HEK293 (cell line): ENCODE data around the gene CFAP410.
"Not testable (repeated sequence)": the region's sequence is repeated elsewhere in the genome, so short reads cannot be mapped to it uniquely, and the experiment has no call there.

Experiments used
- CTCF ChIA-PET: fragments of 350-600 bp; formaldehyde crosslinking; extraction: SDS; loops from one replicate; lab custom pipeline; 2021; ENCODE audit warnings: antibody characterized with exemption; lab: Yijun Ruan, JAX
- POLR2A ChIA-PET: fragments of 300-600 bp; formaldehyde crosslinking; extraction: SDS; loops from one replicate; lab custom pipeline; 2020; ENCODE audit warnings: antibody characterized with exemption, inconsistent platforms; lab: Yijun Ruan, JAX
- H3K27ac ChIP-seq: fragments of 200-500 bp; sonication (Bioruptor generic); 2 replicates; pipeline ENCODE4 v1.5.1; 2014; ENCODE audit warnings: low read depth, low read length, control low read depth, inconsistent platforms; ENCODE audit errors: extremely low read depth
- H3K36me3 ChIP-seq, 2 experiments: fragments of 200-500 bp in 1 of 2; sonication (Bioruptor generic) in 1 of 2; 1 replicate in 1 of 2; 2 replicates in 1 of 2; pipeline ENCODE4 v1.5.1; 2014 to 2017; ENCODE audit warnings: inconsistent platforms in 2 of 2, low read length in 2 of 2; ENCODE audit not compliant: control insufficient read depth in 2 of 2, insufficient read depth in 1 of 2
- H3K4me1 ChIP-seq: fragments of 200-500 bp; sonication (Bioruptor generic); 2 replicates; pipeline ENCODE4 v1.5.1; 2014; ENCODE audit warnings: mild to moderate bottlenecking, low read length, inconsistent platforms; ENCODE audit not compliant: control insufficient read depth, insufficient read depth
- H3K4me3 ChIP-seq: 2 replicates; pipeline ENCODE4 v1.5.1; 2011; ENCODE audit warnings: low read depth, mild to moderate bottlenecking, control low read depth, low read length, moderate library complexity
- H3K9me3 ChIP-seq: fragments of 200-500 bp; sonication (Bioruptor generic); 2 replicates; pipeline ENCODE4 v1.5.1; 2014; ENCODE audit warnings: low read depth, low read length, inconsistent platforms; ENCODE audit not compliant: control insufficient read depth, insufficient read depth
- AEBP2 ChIP-seq: fragments of 450-650 bp; formaldehyde crosslinking; IDR thresholded peaks from 2 replicates; pipeline ENCODE4 v1.5.1; 2016; ENCODE audit warnings: missing biosample characterization, missing genetic modification characterization, borderline replicate concordance
- MEIS1 ChIP-seq: sonication (generic); formaldehyde crosslinking; IDR thresholded peaks from 2 replicates; pipeline ENCODE4 v1.8.1; 2022; ENCODE audit warnings: missing genetic modification reagents, mild to moderate bottlenecking, borderline replicate concordance
- MYNN ChIP-seq: fragments of 450-650 bp; formaldehyde crosslinking; IDR thresholded peaks from 2 replicates; pipeline ENCODE4 v1.5.1; 2016; ENCODE audit warnings: missing biosample characterization, missing genetic modification characterization, borderline replicate concordance
- PRDM2 ChIP-seq: fragments of 450-650 bp; formaldehyde crosslinking; IDR thresholded peaks from 2 replicates; pipeline ENCODE4 v1.5.1; 2016; ENCODE audit warnings: missing biosample characterization, missing genetic modification characterization, borderline replicate concordance
- PRDM4 ChIP-seq: fragments of 450-650 bp; formaldehyde crosslinking; IDR thresholded peaks from 2 replicates; pipeline ENCODE4 v1.5.1; 2017; ENCODE audit warnings: missing biosample characterization, missing genetic modification characterization
- SCRT1 ChIP-seq: fragments of 450-650 bp; formaldehyde crosslinking; IDR thresholded peaks from 2 replicates; pipeline ENCODE4 v1.5.1; 2016; ENCODE audit warnings: missing biosample characterization, missing genetic modification characterization, borderline replicate concordance
- ZBTB17 ChIP-seq: fragments of 450-650 bp; formaldehyde crosslinking; IDR thresholded peaks from 2 replicates; pipeline ENCODE4 v1.5.1; 2016; ENCODE audit warnings: missing biosample characterization, missing genetic modification characterization
- ZBTB7A ChIP-seq: fragments of 450-650 bp; formaldehyde crosslinking; IDR thresholded peaks from 2 replicates; pipeline ENCODE4 v1.5.1; 2016; ENCODE audit warnings: low read depth, missing biosample characterization, missing genetic modification characterization
- ZBTB8A ChIP-seq: fragments of 450-650 bp; formaldehyde crosslinking; IDR thresholded peaks from 2 replicates; pipeline ENCODE4 v1.5.1; 2016; ENCODE audit warnings: missing biosample characterization, missing genetic modification characterization
- ZNF121 ChIP-seq: fragments of 450-650 bp; formaldehyde crosslinking; IDR thresholded peaks from 2 replicates; pipeline ENCODE4 v1.5.1; 2016; ENCODE audit warnings: missing biosample characterization, missing genetic modification characterization
- ZNF239 ChIP-seq: fragments of 450-650 bp; formaldehyde crosslinking; IDR thresholded peaks from 2 replicates; pipeline ENCODE4 v1.5.1; 2016; ENCODE audit warnings: missing biosample characterization, missing genetic modification characterization
- ZNF341 ChIP-seq: fragments of 450-650 bp; formaldehyde crosslinking; IDR thresholded peaks from 2 replicates; pipeline ENCODE4; 2016; ENCODE audit warnings: low read depth, missing biosample characterization, missing genetic modification characterization
- ZNF354C ChIP-seq: fragments of 450-650 bp; formaldehyde crosslinking; IDR thresholded peaks from 2 replicates; pipeline ENCODE4 v1.5.1; 2016; ENCODE audit warnings: missing biosample characterization, missing genetic modification characterization, low read depth, borderline replicate concordance
- ZNF37A ChIP-seq: fragments of 450-650 bp; IDR thresholded peaks from 2 replicates; pipeline ENCODE4 v1.5.1; 2018; ENCODE audit warnings: missing biosample characterization, missing genetic modification characterization
- ZNF501 ChIP-seq: fragments of 450-650 bp; formaldehyde crosslinking; IDR thresholded peaks from 2 replicates; pipeline ENCODE4 v1.5.1; 2016; ENCODE audit warnings: missing biosample characterization, missing genetic modification characterization
- ZNF521 ChIP-seq: fragments of 450-650 bp; formaldehyde crosslinking; IDR thresholded peaks from 2 replicates; pipeline ENCODE4 v1.5.1; 2017; ENCODE audit warnings: missing biosample characterization, mild to moderate bottlenecking, missing genetic modification characterization
- ZNF560 ChIP-seq: fragments of 450-650 bp; formaldehyde crosslinking; IDR thresholded peaks from 2 replicates; pipeline ENCODE4 v1.5.1; 2017; ENCODE audit warnings: missing biosample characterization, missing genetic modification characterization, borderline replicate concordance
- ZNF571 ChIP-seq: fragments of 450-650 bp; formaldehyde crosslinking; IDR thresholded peaks from 2 replicates; pipeline ENCODE4 v1.5.0; 2017; ENCODE audit warnings: missing biosample characterization, missing genetic modification characterization
- ZNF600 ChIP-seq: fragments of 450-650 bp; formaldehyde crosslinking; IDR thresholded peaks from 2 replicates; pipeline ENCODE4 v1.5.1; 2016; ENCODE audit warnings: missing biosample characterization, missing genetic modification characterization
- ZNF639 ChIP-seq: fragments of 450-650 bp; formaldehyde crosslinking; IDR thresholded peaks from 2 replicates; pipeline ENCODE4 v1.5.1; 2016; ENCODE audit warnings: missing biosample characterization, missing genetic modification characterization
- ZNF677 ChIP-seq: fragments of 450-650 bp; IDR thresholded peaks from 2 replicates; pipeline ENCODE4 v1.5.0; 2018; ENCODE audit warnings: missing biosample characterization, mild to moderate bottlenecking, missing genetic modification characterization, moderate library complexity
- ZNF707 ChIP-seq: fragments of 450-650 bp; formaldehyde crosslinking; IDR thresholded peaks from 2 replicates; pipeline ENCODE4 v1.5.1; 2016; ENCODE audit warnings: missing biosample characterization, missing genetic modification characterization

The CFAP410 gene

GRCh38 chr21:44302573-44303401 lies 36.4 kb downstream of the CFAP410 start:
- H3K9me3 ChIP-seq, H3K4me1 ChIP-seq, H3K27ac ChIP-seq, H3K4me3 ChIP-seq: not testable (repeated sequence)
- POLR2A ChIA-PET, result interaction anchor here (1.0 kb wide), 1 partner anchor 31 kb away, joined by 3 read pairs; no protein-coding TSS in a partner anchor
- peaks cover 0 to 14% of the 10 kb centered on the region in 2 experiments; a peak in 1 of 3 replicates for H3K36me3 ChIP-seq
- CTCF ChIA-PET, result interaction anchor here (0.6 to 3.0 kb wide), 4 partner anchors 12 to 187 kb away, joined by 3 to 9 read pairs (median 4); no protein-coding TSS in a partner anchor
- TF ChIP-seq ZNF600 (0 out of 2 replicates have a peak, but pooled peaks have one; percentile 12), ZNF121 (0 out of 2 replicates have a peak, but pooled peaks have one; percentile 34)

GRCh38 chr21:44301961-44302406 lies 37.2 kb downstream of the CFAP410 start:
- ChIA-PET POLR2A (no interaction called here), CTCF (interaction anchor here (1.0 kb wide), 1 partner anchor 181 kb away, joined by 3 read pairs; no protein-coding TSS in a partner anchor)
- Histone ChIP-seq H3K27ac (no peak overlapping the region), H3K9me3 (no peaks in the 10 kb centered on the region), H3K4me3 (no peak overlapping the region), H3K4me1 (peaks cover 8% of the 10 kb centered on the region; the same call in 1 of the 2 replicates), H3K36me3 (peaks cover 0 to 6% of the 10 kb centered on the region in 2 experiments; a peak in 1 of 3 replicates)
- TF ChIP-seq ZNF707 (no peak), ZNF501 (tag by site-specific recombination) (no peak), ZNF341 (no peak), ZNF677 (tag by site-specific recombination) (no peak), ZBTB7A (tag by site-specific recombination) (no peak), ZBTB8A (tag by site-specific recombination) (no peak), ZNF354C (no peak), ZNF639 (no peak), SCRT1 (no peak), MYNN (tag by site-specific recombination) (no peak), AEBP2 (no peak), ZNF571 (tag by site-specific recombination) (no peak), ZNF239 (tag by site-specific recombination) (no peak), ZNF521 (tag by site-specific recombination) (no peak), ZBTB17 (no peak), ZNF560 (tag by site-specific recombination) (no peak), MEIS1 (CRISPR knock-in tag) (no peak), PRDM2 (tag by site-specific recombination) (no peak), PRDM4 (tag by site-specific recombination) (no peak), ZNF37A (tag by site-specific recombination) (no peak)
